ENCODE data around the gene BRD3OS. TPM values are rescaled to one million over a fixed set of nuclear protein-coding genes. Genes with fewer than 3 reads are reported as not detected.

The BRD3OS gene
- total and polyA plus RNA-seq, 2 of the 13 experiments (the other 11 are each of a cell fraction or from before 2014, with no cell fraction given) = 4.9 to 5.7 TPM

DNA sequence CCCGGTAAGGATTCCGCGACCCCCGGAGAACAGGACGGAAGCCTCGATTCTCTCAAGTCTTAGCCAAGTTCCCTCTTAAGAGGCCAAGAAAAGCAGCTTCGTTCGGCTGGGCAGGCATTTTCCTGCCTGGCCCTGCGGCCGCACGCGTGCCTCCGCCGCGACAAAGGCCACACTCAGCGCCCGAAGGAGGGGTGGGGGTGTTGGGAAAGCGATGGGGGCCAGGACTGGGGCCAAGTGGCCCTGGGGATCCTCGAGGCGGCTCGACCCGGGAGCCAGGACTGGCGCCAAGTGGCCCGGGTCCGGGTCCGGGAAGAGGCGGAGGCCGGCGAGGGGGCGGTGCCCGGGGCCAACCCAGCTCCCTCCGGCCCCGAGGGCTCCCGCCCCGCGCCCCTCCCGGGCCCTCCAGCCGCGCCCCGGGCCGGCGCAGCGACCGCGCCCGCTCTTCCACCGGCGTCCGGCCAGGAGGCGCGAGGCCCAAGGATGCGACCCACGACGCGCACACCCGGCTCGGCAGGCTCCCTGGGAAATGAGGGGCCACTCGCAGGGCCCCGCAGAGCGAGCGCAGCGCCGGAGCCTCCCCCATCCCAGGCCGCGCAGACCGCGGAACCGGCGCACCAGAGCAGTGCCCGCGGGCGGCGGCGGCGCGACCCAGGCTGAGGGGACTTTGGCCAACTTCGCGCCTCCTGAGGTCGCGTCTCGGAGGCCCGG lies 33.9 kb upstream of the BRD3OS start (continued):
- TF ChIP-seq, protein P1, sequence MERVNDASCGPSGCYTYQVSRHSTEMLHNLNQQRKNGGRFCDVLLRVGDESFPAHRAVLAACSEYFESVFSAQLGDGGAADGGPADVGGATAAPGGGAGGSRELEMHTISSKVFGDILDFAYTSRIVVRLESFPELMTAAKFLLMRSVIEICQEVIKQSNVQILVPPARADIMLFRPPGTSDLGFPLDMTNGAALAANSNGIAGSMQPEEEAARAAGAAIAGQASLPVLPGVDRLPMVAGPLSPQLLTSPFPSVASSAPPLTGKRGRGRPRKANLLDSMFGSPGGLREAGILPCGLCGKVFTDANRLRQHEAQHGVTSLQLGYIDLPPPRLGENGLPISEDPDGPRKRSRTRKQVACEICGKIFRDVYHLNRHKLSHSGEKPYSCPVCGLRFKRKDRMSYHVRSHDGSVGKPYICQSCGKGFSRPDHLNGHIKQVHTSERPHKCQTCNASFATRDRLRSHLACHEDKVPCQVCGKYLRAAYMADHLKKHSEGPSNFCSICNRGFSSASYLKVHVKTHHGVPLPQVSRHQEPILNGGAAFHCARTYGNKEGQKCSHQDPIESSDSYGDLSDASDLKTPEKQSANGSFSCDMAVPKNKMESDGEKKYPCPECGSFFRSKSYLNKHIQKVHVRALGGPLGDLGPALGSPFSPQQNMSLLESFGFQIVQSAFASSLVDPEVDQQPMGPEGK (CRISPR knock-in tag; IDR thresholded peaks at IDR 0.05) = no peak; the same call in 1 of the 2 replicates
- TF ChIP-seq, protein P2, sequence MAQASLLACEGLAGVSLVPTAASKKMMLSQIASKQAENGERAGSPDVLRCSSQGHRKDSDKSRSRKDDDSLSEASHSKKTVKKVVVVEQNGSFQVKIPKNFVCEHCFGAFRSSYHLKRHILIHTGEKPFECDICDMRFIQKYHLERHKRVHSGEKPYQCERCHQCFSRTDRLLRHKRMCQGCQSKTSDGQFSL (CRISPR knock-in tag; IDR thresholded peaks at IDR 0.05) = no peak
- TF ChIP-seq MYC (CRISPR knock-in tag; IDR thresholded peaks at IDR 0.05; ENCODE audit: borderline replicate concordance) (0 out of 2 replicates have a peak, but pooled peaks have one; percentile 6), ZNF260 (CRISPR knock-in tag; IDR thresholded peaks at IDR 0.05; ENCODE audit: borderline replicate concordance, low read depth) (no peak), IKZF4 (CRISPR knock-in tag; IDR thresholded peaks at IDR 0.05; ENCODE audit: borderline replicate concordance, low read depth, not compliant biosample characterization) (peak; percentile 29), ZNF777 (CRISPR knock-in tag; IDR thresholded peaks at IDR 0.05) (peak; percentile 15; the same call in 1 of the 2 replicates), IRX3 (CRISPR knock-in tag; IDR thresholded peaks at IDR 0.05; ENCODE audit: borderline replicate concordance, low read depth) (no peak), NR3C1 (CRISPR knock-in tag; IDR thresholded peaks at IDR 0.05) (no peak), KDM5B (CRISPR knock-in tag; IDR thresholded peaks at IDR 0.05; ENCODE audit: borderline replicate concordance) (0 out of 2 replicates have a peak, but pooled peaks have one; percentile 16), ZBTB20 (CRISPR knock-in tag; IDR thresholded peaks at IDR 0.05; ENCODE audit: borderline replicate concordance, low read depth) (no peak), ZNF446 (CRISPR knock-in tag; IDR thresholded peaks at IDR 0.05) (peak; percentile 40; the same call in 1 of the 2 replicates), DNMT1 (CRISPR knock-in tag; IDR thresholded peaks at IDR 0.05) (no peak), KDM2A (CRISPR knock-in tag; IDR thresholded peaks at IDR 0.05; ENCODE audit: borderline replicate concordance, low read depth) (peak; percentile 20; the same call in 1 of the 2 replicates), ELF4 (CRISPR knock-in tag; IDR thresholded peaks at IDR 0.05; ENCODE audit: borderline replicate concordance) (no peak), ZNF207 (IDR thresholded peaks at IDR 0.05; ENCODE audit: borderline replicate concordance) (no peak), HOXA9 (CRISPR knock-in tag; IDR thresholded peaks at IDR 0.05; ENCODE audit: borderline replicate concordance) (no peak)
- TF ChIP-seq, protein P3, sequence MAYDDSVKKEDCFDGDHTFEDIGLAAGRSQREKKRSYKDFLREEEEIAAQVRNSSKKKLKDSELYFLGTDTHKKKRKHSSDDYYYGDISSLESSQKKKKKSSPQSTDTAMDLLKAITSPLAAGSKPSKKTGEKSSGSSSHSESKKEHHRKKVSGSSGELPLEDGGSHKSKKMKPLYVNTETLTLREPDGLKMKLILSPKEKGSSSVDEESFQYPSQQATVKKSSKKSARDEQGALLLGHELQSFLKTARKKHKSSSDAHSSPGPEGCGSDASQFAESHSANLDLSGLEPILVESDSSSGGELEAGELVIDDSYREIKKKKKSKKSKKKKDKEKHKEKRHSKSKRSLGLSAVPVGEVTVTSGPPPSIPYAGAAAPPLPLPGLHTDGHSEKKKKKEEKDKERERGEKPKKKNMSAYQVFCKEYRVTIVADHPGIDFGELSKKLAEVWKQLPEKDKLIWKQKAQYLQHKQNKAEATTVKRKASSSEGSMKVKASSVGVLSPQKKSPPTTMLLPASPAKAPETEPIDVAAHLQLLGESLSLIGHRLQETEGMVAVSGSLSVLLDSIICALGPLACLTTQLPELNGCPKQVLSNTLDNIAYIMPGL (CRISPR knock-in tag; IDR thresholded peaks at IDR 0.05; ENCODE audit: borderline replicate concordance in 1 of 2, low read depth in 1 of 2) = peak in 1 of 2 experiments; percentile 54; a peak in 1 of 4 replicates
- TF ChIP-seq, protein P4, sequence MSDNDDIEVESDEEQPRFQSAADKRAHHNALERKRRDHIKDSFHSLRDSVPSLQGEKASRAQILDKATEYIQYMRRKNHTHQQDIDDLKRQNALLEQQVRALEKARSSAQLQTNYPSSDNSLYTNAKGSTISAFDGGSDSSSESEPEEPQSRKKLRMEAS (IDR thresholded peaks at IDR 0.05) = 0 out of 2 replicates have a peak, but pooled peaks have one; percentile 23
- TF ChIP-seq, protein P5, sequence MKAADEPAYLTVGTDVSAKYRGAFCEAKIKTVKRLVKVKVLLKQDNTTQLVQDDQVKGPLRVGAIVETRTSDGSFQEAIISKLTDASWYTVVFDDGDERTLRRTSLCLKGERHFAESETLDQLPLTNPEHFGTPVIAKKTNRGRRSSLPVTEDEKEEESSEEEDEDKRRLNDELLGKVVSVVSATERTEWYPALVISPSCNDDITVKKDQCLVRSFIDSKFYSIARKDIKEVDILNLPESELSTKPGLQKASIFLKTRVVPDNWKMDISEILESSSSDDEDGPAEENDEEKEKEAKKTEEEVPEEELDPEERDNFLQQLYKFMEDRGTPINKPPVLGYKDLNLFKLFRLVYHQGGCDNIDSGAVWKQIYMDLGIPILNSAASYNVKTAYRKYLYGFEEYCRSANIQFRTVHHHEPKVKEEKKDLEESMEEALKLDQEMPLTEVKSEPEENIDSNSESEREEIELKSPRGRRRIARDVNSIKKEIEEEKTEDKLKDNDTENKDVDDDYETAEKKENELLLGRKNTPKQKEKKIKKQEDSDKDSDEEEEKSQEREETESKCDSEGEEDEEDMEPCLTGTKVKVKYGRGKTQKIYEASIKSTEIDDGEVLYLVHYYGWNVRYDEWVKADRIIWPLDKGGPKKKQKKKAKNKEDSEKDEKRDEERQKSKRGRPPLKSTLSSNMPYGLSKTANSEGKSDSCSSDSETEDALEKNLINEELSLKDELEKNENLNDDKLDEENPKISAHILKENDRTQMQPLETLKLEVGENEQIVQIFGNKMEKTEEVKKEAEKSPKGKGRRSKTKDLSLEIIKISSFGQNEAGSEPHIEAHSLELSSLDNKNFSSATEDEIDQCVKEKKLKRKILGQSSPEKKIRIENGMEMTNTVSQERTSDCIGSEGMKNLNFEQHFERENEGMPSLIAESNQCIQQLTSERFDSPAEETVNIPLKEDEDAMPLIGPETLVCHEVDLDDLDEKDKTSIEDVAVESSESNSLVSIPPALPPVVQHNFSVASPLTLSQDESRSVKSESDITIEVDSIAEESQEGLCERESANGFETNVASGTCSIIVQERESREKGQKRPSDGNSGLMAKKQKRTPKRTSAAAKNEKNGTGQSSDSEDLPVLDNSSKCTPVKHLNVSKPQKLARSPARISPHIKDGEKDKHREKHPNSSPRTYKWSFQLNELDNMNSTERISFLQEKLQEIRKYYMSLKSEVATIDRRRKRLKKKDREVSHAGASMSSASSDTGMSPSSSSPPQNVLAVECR (CRISPR knock-in tag; IDR thresholded peaks at IDR 0.05; ENCODE audit: borderline replicate concordance) = peak; percentile 78; the same call in 1 of the 2 replicates
